GM12872 (cell line): ENCODE measurements around the gene MYO5C.
A peak's percentile ranks its signal among the peaks of the same experiment; 100 is the strongest.

ENCODE experiments used
- TF ChIP-seq, protein P1 (sequence below): IDR thresholded peaks from 3 replicates; pipeline ENCODE4 v1.5.1; 2011; ENCODE audit warnings: low read depth, mild to moderate bottlenecking, low read length, moderate library complexity; ENCODE audit not compliant: insufficient read depth

Gene MYO5C

DNA sequence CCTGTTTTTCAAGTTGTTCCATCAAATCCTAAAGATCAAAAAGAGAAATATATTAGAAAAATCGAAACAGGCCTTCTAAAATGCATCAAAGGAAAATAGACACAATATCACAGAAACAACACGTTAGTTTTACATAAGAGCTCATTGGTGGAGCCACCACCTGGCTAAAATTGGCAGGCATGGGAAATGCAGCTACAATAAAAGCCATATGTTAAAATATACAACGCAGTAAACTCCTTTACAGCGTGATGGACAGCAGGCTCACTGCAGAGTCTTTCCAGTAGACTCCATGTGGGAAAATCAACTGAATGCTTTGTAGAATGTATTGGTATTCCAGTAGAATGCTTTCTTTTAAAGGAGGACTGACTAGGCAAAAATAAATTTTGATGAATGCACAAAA, 40.9 kb upstream of the MYO5C start:
- TF ChIP-seq, protein P1, sequence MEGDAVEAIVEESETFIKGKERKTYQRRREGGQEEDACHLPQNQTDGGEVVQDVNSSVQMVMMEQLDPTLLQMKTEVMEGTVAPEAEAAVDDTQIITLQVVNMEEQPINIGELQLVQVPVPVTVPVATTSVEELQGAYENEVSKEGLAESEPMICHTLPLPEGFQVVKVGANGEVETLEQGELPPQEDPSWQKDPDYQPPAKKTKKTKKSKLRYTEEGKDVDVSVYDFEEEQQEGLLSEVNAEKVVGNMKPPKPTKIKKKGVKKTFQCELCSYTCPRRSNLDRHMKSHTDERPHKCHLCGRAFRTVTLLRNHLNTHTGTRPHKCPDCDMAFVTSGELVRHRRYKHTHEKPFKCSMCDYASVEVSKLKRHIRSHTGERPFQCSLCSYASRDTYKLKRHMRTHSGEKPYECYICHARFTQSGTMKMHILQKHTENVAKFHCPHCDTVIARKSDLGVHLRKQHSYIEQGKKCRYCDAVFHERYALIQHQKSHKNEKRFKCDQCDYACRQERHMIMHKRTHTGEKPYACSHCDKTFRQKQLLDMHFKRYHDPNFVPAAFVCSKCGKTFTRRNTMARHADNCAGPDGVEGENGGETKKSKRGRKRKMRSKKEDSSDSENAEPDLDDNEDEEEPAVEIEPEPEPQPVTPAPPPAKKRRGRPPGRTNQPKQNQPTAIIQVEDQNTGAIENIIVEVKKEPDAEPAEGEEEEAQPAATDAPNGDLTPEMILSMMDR: 0 out of 3 replicates have a peak, but pooled peaks have one; percentile 11

DNA sequence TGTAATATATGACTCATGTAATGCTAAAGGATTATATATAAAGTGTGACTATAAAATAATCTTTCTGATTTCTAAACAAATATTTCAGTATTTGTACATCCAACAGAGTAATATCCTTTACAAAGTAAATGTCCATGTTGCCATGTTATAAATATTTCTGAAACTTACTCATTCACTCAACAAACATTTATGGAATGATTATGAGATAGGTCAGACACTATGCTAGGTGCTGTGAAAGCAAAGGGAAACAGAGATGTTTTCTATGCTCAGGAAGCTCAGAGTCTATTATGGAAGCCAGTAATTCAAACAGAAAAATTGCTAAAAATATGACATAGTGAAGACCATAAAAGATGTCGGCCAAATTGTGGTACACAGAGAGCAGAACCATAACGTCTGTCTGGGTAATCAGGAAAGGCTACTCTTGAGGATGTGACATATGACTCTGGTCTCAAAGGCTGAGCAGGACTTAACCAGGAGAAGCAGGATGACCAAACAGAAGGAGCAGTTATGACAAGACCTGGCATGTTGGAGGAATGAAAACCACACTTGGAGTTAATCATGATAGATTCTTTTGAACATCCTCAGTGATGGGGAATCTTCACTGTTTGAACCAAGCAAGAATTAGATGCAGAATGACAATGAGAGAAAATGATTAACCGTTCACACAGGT, 39.0 kb upstream of the MYO5C start:
- TF ChIP-seq, protein P1: no peak

- TF ChIP-seq, protein P1: peak; percentile 68
These were observed 36.1 kb upstream of the MYO5C start for GRCh38 chr15:52331490-52332240.

- TF ChIP-seq, protein P1: no peak
These were observed 34.4 kb upstream of the MYO5C start for GRCh38 chr15:52329987-52330386.

GRCh38 chr15:52329150-52329549, 33.5 kb upstream of the MYO5C start:
- TF ChIP-seq, protein P1: no peak

DNA sequence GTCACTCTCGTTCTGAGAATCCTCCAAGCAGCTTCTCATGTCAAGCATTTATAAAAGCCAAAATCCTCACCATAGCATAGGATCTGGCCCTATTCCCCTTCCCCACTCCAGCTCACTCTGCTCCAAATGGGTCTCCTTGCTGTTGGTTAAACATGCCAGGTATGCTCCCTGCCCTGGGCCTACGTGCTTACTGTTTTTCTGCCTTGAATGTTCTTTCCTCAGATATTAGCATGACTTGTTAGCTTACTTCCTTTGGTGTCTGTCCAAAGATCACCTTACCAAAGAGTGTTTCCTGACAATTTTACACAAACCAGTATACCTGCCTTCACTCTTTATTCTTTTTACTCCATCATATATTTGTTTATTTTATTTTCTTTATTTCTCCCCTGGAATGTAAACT, 33.1 kb upstream of the MYO5C start:
- TF ChIP-seq, protein P1: no peak

DNA sequence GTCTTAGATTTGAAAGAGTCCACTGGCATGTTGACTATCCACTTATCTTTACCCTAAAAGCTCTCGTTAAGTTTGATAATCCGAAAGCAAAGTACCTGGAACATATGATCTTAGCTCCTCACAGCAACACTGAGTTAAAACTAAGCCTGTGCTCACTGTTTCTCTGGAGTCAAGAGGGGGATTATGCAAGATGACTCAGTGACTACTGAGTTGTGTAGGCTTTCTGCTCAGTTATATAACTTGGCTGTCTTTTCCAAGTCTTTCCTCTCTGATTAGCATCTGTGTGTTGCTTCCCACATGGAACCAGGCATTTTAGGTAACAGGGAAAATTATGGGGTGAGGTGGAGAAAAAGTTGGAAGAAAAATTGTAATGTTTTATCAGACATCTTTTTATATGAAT, 31.2 kb upstream of the MYO5C start:
- TF ChIP-seq, protein P1: no peak
